Adrenal gland (tissue), 12 donors: ENCODE results near the gene PVALEF. TPM values are rescaled to one million over a fixed set of nuclear protein-coding genes. Genes with fewer than 3 reads are reported as not detected.

Experiments
- DNase-seq, 7 donors: peaks; one replicate each; pipeline ENCODE4 v3.0.0-alpha.2; 2019 to 2020
- H3K27ac ChIP-seq, 5 donors: fragments of 200-600 bp; sonication (generic) in 4 of 5; 1 replicate in 3 of 5; 2 replicates in 2 of 5; pipeline versions ENCODE4 v1.5.1 to v1.8.0; 2016 to 2020; ENCODE audit warnings: mild to moderate bottlenecking in 1 of 5
- H3K27me3 ChIP-seq: fragments of 200-600 bp; 2 replicates; pipeline ENCODE4 v1.8.0; 2021
- H3K36me3 ChIP-seq, 2 donors: fragments of 200-600 bp; replicated peaks in 1 of 2; 1 replicate in 1 of 2; 2 replicates in 1 of 2; pipeline versions ENCODE4 v1.5.1 to v1.8.0; 2018 to 2022
- H3K4me1 ChIP-seq, 2 donors: fragments of 200-600 bp; replicated peaks in 1 of 2; 1 replicate in 1 of 2; 2 replicates in 1 of 2; pipeline versions ENCODE4 v1.5.1 to v1.8.0; 2018 to 2021
- H3K4me3 ChIP-seq, 4 donors: fragments of 200-600 bp; sonication (generic) in 3 of 4; one replicate each; pipeline ENCODE4 v1.5.1; 2016 to 2018
- H3K9me3 ChIP-seq, 3 donors: fragments of 200-600 bp; sonication (generic) in 1 of 3; replicated peaks in 1 of 3; 1 replicate in 2 of 3; 2 replicates in 1 of 3; pipeline versions ENCODE4 v1.5.1 to v1.8.0; 2016 to 2021
- CTCF ChIP-seq, 6 experiments: fragments of 450-650 bp in 4 of 6; fragments of 200-600 bp in 2 of 6; sonication (generic) in 1 of 6; IDR thresholded peaks; 1 replicate in 5 of 6; 2 replicates in 1 of 6; pipeline versions ENCODE4 v1.5.1 to v1.8.0; 2016 to 2021; ENCODE audit warnings: antibody characterized with exemption in 6 of 6, mild to moderate bottlenecking in 2 of 6, moderate library complexity in 1 of 6
- POLR2A ChIP-seq, 2 donors: fragments of 450-650 bp; IDR thresholded peaks; one replicate each; pipeline ENCODE4 v1.6.1; 2017; ENCODE audit warnings: antibody characterized with exemption in 2 of 2, mild to moderate bottlenecking in 2 of 2, moderate library complexity in 1 of 2
- WGBS, 4 donors: extraction: QIAGEN DNeasy Blood & Tissue Kit in 2 of 4; methylation state at CpG; one replicate each; pipeline versions ENCODE4 v1.1.5 to v1.1.7; 2013 to 2017; 5-methylcytosine and 5-hydroxymethylcytosine counted together
- intact Hi-C, 2 donors: fragments of 100-400 bp; cut with DNase I; formaldehyde crosslinking; loops; one replicate each; pipeline versions ENCODE4 v1.14.1 to v1.15.0; 2022 to 2023
- polyA plus RNA-seq, 3 donors: library from polyadenylated mRNA; stranded (reverse); fragments of 200-250 nt in 2 of 3; fragments of 350-450 nt in 1 of 3; fragmentation: Illumina TruSeq in 1 of 3; extraction: RNeasy Lipid Tissue Mini Kit (QIAGEN cat#74804) in 1 of 3; gene quantifications; one replicate each; pipeline ENCODE4 v1.2.3, GENCODE V29; 2013 to 2014
- total RNA-seq, 9 donors: library from RNA; depleted of rRNA in 4 of 9; stranded (reverse); fragments of >200 nt in 4 of 9; fragments of 120-200 nt in 1 of 9; fragmentation: NEBNext Ultra II Directional in 1 of 9; extraction: Animal tissue kit (Norgen Biotek cat#: 25700) in 1 of 9; gene quantifications; one replicate each; pipeline versions ENCODE4 v1.1.0 to v1.2.4, GENCODE V29; 2013 to 2023
- donor health status: healthy with polysubstance abuse.
- donor health status: Bipolar disorder and iron deficiency.
- donor health status: DM: yes; HTN: yes; CAD: no.
- donor health status: DM: no; HTN: no; CAD: no.
- donor health status: DM: no; HTN: no; CAD: no.
- donor health status: DM: yes; HTN: yes; CAD: no.

The PVALEF gene
- total and polyA plus RNA-seq, 12 donors, result not detected

GRCh38 chr17:81162491-81162890 lies 2.8 kb upstream of the PVALEF start:
- WGBS, 4 donors, result 74 to 86% (median 85%) methylated on average over 6 to 11 of the region's 11 CpGs
- no peak overlapping the region for H3K27ac ChIP-seq
- no peak for DNase-seq
- no peak overlapping the region for H3K4me3 ChIP-seq
- H3K27me3 ChIP-seq, result peaks cover 6% of the 10 kb centered on the region
- TF ChIP-seq CTCF (IDR thresholded peaks at IDR 0.05), result no peak
- TF ChIP-seq POLR2A (IDR thresholded peaks at IDR 0.05), result no peak
- peaks cover 7 to 17% of the 10 kb centered on the region in 2 donors for H3K4me1 ChIP-seq
- no peaks in the 10 kb centered on the region for H3K9me3 ChIP-seq
- intact Hi-C loops, result no loop called here
- H3K36me3 ChIP-seq, result no peaks in the 10 kb centered on the region

GRCh38 chr17:81163051-81163695 lies 2.1 kb upstream of the PVALEF start:
- WGBS, 4 donors, result 82 to 100% (median 84%) methylated on average over 4 to 19 of the region's 19 CpGs
- H3K27me3 ChIP-seq, result peaks cover 6% of the 10 kb centered on the region
- no peak for DNase-seq
- H3K4me3 ChIP-seq, result no peak overlapping the region
- no peaks in the 10 kb centered on the region for H3K9me3 ChIP-seq
- intact Hi-C loops, result no loop called here
- TF ChIP-seq CTCF (IDR thresholded peaks at IDR 0.05), result no peak
- TF ChIP-seq POLR2A (IDR thresholded peaks at IDR 0.05), result no peak
- H3K27ac ChIP-seq, result no peak overlapping the region
- no peaks in the 10 kb centered on the region for H3K36me3 ChIP-seq
- H3K4me1 ChIP-seq, result peaks cover 7 to 17% of the 10 kb centered on the region in 2 donors

- Histone ChIP-seq H3K36me3 (no peaks in the 10 kb centered on the region), H3K27ac (peak overlapping the region in 1 of 5 donors; percentile 65), H3K27me3 (peaks cover 6% of the 10 kb centered on the region), H3K4me1 (peaks cover 7 to 17% of the 10 kb centered on the region in 2 donors), H3K4me3 (no peak overlapping the region), H3K9me3 (no peaks in the 10 kb centered on the region)
- DNase-seq, result no peak
- TF ChIP-seq CTCF (IDR thresholded peaks at IDR 0.05), result no peak
- no peak for TF ChIP-seq POLR2A (IDR thresholded peaks at IDR 0.05)
- intact Hi-C loops, result no loop called here
- 82 to 93% (median 89%) methylated on average over 5 to 15 of the region's 15 CpGs for WGBS, 4 donors
These were observed 1.5 kb upstream of the PVALEF start for GRCh38 chr17:81163703-81164370.

- 60 to 67% (median 64%) methylated on average over 10 to 19 of the region's 19 CpGs for WGBS, 4 donors
- Histone ChIP-seq H3K4me3 (peak overlapping the region in 1 of 4 donors; percentile 41), H3K9me3 (no peaks in the 10 kb centered on the region), H3K4me1 (peaks cover 6 to 14% of the 10 kb centered on the region in 2 donors), H3K27ac (peak overlapping the region in 2 of 5 donors; percentile 46 to 65), H3K36me3 (no peaks in the 10 kb centered on the region), H3K27me3 (peaks cover 6% of the 10 kb centered on the region)
- TF ChIP-seq POLR2A (IDR thresholded peaks at IDR 0.05) (peak in 1 of 2 donors; percentile 11), CTCF (IDR thresholded peaks at IDR 0.05) (no peak)
- DNase-seq, result peak in 2 of 7 donors; percentile 36 to 65
- intact Hi-C loops, result no loop called here
These were observed 699 bp upstream of the PVALEF start for GRCh38 chr17:81164371-81165245.
